SK-N-SH treated with all-trans-retinoic acid at 6 μM for 48 hours (cell line): ENCODE results near the gene TOMM34.

ENCODE experiments used
- ESRRG ChIP-seq: fragments of 250-450 bp; sonication (Bioruptor Pico); IDR thresholded peaks from 2 replicates; pipeline ENCODE4 v1.6.1; 2021; ENCODE audit warnings: mild to moderate bottlenecking
- ISL1 ChIP-seq: fragments of 250-450 bp; sonication (Bioruptor Pico); IDR thresholded peaks from 2 replicates; pipeline ENCODE4 v2.1.2; 2022; ENCODE audit warnings: mild to moderate bottlenecking, moderate library complexity
- RARB ChIP-seq: fragments of 250-450 bp; sonication (Bioruptor Pico); IDR thresholded peaks from 2 replicates; pipeline ENCODE4 v1.8.0; 2021; ENCODE audit warnings: mild to moderate bottlenecking, moderate library complexity
- TOX ChIP-seq: fragments of 250-450 bp; sonication (Bioruptor Pico); IDR thresholded peaks from 2 replicates; pipeline ENCODE4 v1.8.0; 2021; ENCODE audit warnings: mild to moderate bottlenecking, moderate library complexity, borderline replicate concordance
- ZFP3 ChIP-seq: fragments of 250-450 bp; sonication (Bioruptor Pico); IDR thresholded peaks from 2 replicates; pipeline ENCODE4 v1.5.0; 2020; ENCODE audit warnings: mild to moderate bottlenecking, moderate library complexity
- TF ChIP-seq, protein P1 (sequence below): fragments of 250-450 bp; sonication (Bioruptor Pico); IDR thresholded peaks from 2 replicates; pipeline ENCODE4 v1.8.0; 2020; ENCODE audit warnings: mild to moderate bottlenecking, moderate library complexity, borderline replicate concordance
- TF ChIP-seq, protein P2 (sequence below): fragments of 250-450 bp; sonication (Bioruptor Pico); IDR thresholded peaks from 2 replicates; pipeline ENCODE4 v1.5.1; 2020; ENCODE audit warnings: low read depth, mild to moderate bottlenecking, moderate library complexity

DNA sequence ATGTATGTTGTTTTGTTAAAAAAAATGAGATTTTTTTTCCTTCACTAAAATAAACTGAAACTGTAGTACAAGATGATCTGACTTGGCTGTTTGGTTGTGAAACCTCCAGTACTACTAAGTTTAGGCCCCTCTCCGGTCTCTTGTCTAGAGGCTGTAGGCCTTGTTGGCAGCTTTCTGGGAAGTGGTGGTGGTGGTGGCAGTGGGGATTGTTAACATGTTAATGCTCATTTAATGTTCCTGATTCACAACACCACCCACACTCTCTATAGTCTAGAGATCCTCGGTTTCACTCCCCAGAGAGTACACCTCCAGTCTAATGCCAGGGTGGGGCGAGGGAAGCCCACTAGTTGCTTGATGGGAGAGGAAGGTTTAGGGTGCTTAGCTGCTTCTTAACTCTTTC is 30.2 kb upstream of the TOMM34 start:
- TF ChIP-seq ISL1 (CRISPR knock-in tag) (no peak), RARB (CRISPR knock-in tag) (no peak), TOX (CRISPR knock-in tag) (no peak), ZFP3 (CRISPR knock-in tag) (no peak), ESRRG (no peak)
- TF ChIP-seq, protein P1, sequence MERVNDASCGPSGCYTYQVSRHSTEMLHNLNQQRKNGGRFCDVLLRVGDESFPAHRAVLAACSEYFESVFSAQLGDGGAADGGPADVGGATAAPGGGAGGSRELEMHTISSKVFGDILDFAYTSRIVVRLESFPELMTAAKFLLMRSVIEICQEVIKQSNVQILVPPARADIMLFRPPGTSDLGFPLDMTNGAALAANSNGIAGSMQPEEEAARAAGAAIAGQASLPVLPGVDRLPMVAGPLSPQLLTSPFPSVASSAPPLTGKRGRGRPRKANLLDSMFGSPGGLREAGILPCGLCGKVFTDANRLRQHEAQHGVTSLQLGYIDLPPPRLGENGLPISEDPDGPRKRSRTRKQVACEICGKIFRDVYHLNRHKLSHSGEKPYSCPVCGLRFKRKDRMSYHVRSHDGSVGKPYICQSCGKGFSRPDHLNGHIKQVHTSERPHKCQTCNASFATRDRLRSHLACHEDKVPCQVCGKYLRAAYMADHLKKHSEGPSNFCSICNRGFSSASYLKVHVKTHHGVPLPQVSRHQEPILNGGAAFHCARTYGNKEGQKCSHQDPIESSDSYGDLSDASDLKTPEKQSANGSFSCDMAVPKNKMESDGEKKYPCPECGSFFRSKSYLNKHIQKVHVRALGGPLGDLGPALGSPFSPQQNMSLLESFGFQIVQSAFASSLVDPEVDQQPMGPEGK: no peak
- TF ChIP-seq, protein P2, sequence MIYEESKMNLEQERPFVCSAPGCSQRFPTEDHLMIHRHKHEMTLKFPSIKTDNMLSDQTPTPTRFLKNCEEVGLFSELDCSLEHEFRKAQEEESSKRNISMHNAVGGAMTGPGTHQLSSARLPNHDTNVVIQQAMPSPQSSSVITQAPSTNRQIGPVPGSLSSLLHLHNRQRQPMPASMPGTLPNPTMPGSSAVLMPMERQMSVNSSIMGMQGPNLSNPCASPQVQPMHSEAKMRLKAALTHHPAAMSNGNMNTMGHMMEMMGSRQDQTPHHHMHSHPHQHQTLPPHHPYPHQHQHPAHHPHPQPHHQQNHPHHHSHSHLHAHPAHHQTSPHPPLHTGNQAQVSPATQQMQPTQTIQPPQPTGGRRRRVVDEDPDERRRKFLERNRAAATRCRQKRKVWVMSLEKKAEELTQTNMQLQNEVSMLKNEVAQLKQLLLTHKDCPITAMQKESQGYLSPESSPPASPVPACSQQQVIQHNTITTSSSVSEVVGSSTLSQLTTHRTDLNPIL: no peak
